Smooth muscle cell (in vitro differentiated cells): ENCODE measurements around the gene TMED7. TPM values are rescaled to one million over a fixed set of nuclear protein-coding genes. Genes with fewer than 3 reads are reported as not detected.
A peak's percentile ranks its signal among the peaks of the same experiment; 100 is the strongest.

Experiments used
- DNase-seq: peaks from one replicate; lab custom pipeline; 2025; ENCODE audit not compliant: unreplicated experiment; lab: John Stamatoyannopoulos, UW
- H2AFZ ChIP-seq: fragments of 200-600 bp; sonication (generic); 2 replicates; pipeline ENCODE4 v1.6.0; 2016; ENCODE audit warnings: antibody characterized with exemption, low read depth, mild to moderate bottlenecking
- H3F3A ChIP-seq: fragments of 200-600 bp; sonication (generic); 2 replicates; pipeline ENCODE4 v1.6.0; 2017; ENCODE audit warnings: antibody characterized with exemption, low read depth
- H3K27ac ChIP-seq: fragments of 200-600 bp; sonication (generic); 2 replicates; pipeline ENCODE4 v1.5.1; 2016; ENCODE audit warnings: low read depth, mild to moderate bottlenecking
- H3K27me3 ChIP-seq: fragments of 200-600 bp; sonication (generic); 2 replicates; pipeline ENCODE4 v1.6.1; 2016; ENCODE audit warnings: low read depth, mild to moderate bottlenecking
- H3K36me3 ChIP-seq: fragments of 200-600 bp; sonication (generic); 2 replicates; pipeline ENCODE4 v1.5.1; 2016; ENCODE audit warnings: low read depth
- H3K4me1 ChIP-seq: fragments of 200-600 bp; sonication (generic); 2 replicates; pipeline ENCODE4 v1.5.1; 2016; ENCODE audit warnings: low read depth
- H3K4me2 ChIP-seq: fragments of 200-600 bp; sonication (generic); 2 replicates; pipeline ENCODE4 v1.6.0; 2016; ENCODE audit warnings: mild to moderate bottlenecking
- H3K4me3 ChIP-seq: fragments of 200-600 bp; sonication (generic); 2 replicates; pipeline ENCODE4 v1.5.1; 2016; ENCODE audit warnings: mild to moderate bottlenecking
- H3K79me2 ChIP-seq: fragments of 200-600 bp; sonication (generic); 2 replicates; pipeline ENCODE4 v1.6.0; 2016; ENCODE audit warnings: low read depth, mild to moderate bottlenecking
- H3K9ac ChIP-seq: fragments of 200-600 bp; sonication (generic); 2 replicates; pipeline ENCODE4 v1.6.0; 2016; ENCODE audit warnings: low read depth
- H3K9me3 ChIP-seq: fragments of 200-600 bp; sonication (generic); replicated peaks from 2 replicates; pipeline ENCODE4 v1.5.1; 2016; ENCODE audit warnings: low read depth
- H4K20me1 ChIP-seq: fragments of 200-600 bp; sonication (generic); 2 replicates; pipeline ENCODE4 v1.6.0; 2016; ENCODE audit warnings: low read depth
- WGBS: methylation state at CpG from one replicate; pipeline ENCODE4 v1.1.7; 2016; ENCODE audit warnings: low lambda C conversion rate; 5-methylcytosine and 5-hydroxymethylcytosine counted together
- polyA plus RNA-seq: library from polyadenylated mRNA; unstranded; fragments of >200 nt; fragmentation: Nextera tagmentation; extraction: Ambion mirVana; gene quantifications from 2 replicates; pipeline ENCODE4 v1.2.1, GENCODE V29; 2016
- total RNA-seq: library from RNA; depleted of rRNA; stranded (reverse); fragments of >200 nt; gene quantifications from 2 replicates; pipeline ENCODE4 v1.2.3, GENCODE V29; 2014
- TF ChIP-seq, protein P1 (sequence below): fragments of 200-600 bp; sonication (generic); IDR thresholded peaks from 2 replicates; pipeline ENCODE4 v1.5.1; 2017; ENCODE audit warnings: borderline replicate concordance, mild to moderate bottlenecking, antibody characterized with exemption; ENCODE audit not compliant: insufficient read depth, poor library complexity, severe bottlenecking

Gene TMED7
- total and polyA plus RNA-seq, 2 experiments from 2014 or later: 91.5 to 236 TPM

DNA sequence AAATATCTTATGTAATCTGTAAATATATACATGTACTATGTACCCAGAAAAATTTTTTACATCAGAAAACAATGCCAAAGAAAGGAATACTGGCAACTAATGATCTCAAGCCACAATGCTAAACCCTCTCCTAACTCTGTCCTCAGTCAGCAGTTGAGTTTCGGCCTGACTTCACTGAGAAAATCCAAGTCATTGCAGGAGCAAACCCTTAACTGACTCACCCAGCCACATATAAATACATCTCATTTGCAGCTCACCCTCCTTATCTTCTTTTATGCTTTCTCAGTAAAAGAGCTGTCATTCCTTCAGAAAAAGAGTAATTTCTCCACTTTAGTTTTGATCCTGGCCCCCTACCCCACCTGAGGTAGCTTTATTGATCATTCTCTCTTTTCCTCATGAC, 46.1 kb upstream of the TMED7 start:
- TF ChIP-seq, protein P1, sequence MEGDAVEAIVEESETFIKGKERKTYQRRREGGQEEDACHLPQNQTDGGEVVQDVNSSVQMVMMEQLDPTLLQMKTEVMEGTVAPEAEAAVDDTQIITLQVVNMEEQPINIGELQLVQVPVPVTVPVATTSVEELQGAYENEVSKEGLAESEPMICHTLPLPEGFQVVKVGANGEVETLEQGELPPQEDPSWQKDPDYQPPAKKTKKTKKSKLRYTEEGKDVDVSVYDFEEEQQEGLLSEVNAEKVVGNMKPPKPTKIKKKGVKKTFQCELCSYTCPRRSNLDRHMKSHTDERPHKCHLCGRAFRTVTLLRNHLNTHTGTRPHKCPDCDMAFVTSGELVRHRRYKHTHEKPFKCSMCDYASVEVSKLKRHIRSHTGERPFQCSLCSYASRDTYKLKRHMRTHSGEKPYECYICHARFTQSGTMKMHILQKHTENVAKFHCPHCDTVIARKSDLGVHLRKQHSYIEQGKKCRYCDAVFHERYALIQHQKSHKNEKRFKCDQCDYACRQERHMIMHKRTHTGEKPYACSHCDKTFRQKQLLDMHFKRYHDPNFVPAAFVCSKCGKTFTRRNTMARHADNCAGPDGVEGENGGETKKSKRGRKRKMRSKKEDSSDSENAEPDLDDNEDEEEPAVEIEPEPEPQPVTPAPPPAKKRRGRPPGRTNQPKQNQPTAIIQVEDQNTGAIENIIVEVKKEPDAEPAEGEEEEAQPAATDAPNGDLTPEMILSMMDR: no peak
- Histone ChIP-seq H3K27me3 (no peaks in the 10 kb centered on the region), H3K79me2 (no peaks in the 10 kb centered on the region), H3K27ac (no peak overlapping the region), H3K4me3 (no peak overlapping the region), H3K4me2 (no peak overlapping the region), H3K36me3 (no peaks in the 10 kb centered on the region), H3K4me1 (no peaks in the 10 kb centered on the region), H2AFZ (no peak overlapping the region), H3K9ac (no peak overlapping the region), H3K9me3 (no peaks in the 10 kb centered on the region), H3F3A (no peaks in the 10 kb centered on the region), H4K20me1 (no peaks in the 10 kb centered on the region)
- WGBS: 47% methylated on average over 1 of the region's 1 CpG
- no peak for DNase-seq

- H3K36me3 ChIP-seq: no peaks in the 10 kb centered on the region
- no peaks in the 10 kb centered on the region for H3F3A ChIP-seq
- peaks cover 9% of the 10 kb centered on the region for H3K4me1 ChIP-seq
- H3K27me3 ChIP-seq: no peaks in the 10 kb centered on the region
- H3K79me2 ChIP-seq: no peaks in the 10 kb centered on the region
- DNase-seq: no peak
- H3K9ac ChIP-seq: no peak overlapping the region
- WGBS: 54% methylated on average over 2 of the region's 2 CpGs
- H3K9me3 ChIP-seq: no peaks in the 10 kb centered on the region
- no peak overlapping the region for H2AFZ ChIP-seq
- TF ChIP-seq, protein P1: no peak
- H3K4me2 ChIP-seq: no peak overlapping the region
- H4K20me1 ChIP-seq: no peaks in the 10 kb centered on the region
- H3K4me3 ChIP-seq: no peak overlapping the region
- no peak overlapping the region for H3K27ac ChIP-seq
These were observed 40.2 kb upstream of the TMED7 start for GRCh38 chr5:115666023-115666422.

GRCh38 chr5:115661563-115661962, 35.7 kb upstream of the TMED7 start:
- Histone ChIP-seq H3K4me3 (no peak overlapping the region), H3K4me2 (no peak overlapping the region), H3K27ac (no peak overlapping the region), H2AFZ (peak overlapping the region; percentile 45), H3F3A (no peaks in the 10 kb centered on the region), H4K20me1 (no peaks in the 10 kb centered on the region), H3K4me1 (peaks cover 10% of the 10 kb centered on the region), H3K9ac (no peak overlapping the region), H3K79me2 (no peaks in the 10 kb centered on the region), H3K27me3 (no peaks in the 10 kb centered on the region), H3K36me3 (no peaks in the 10 kb centered on the region), H3K9me3 (no peaks in the 10 kb centered on the region)
- DNase-seq: no peak
- TF ChIP-seq, protein P1: no peak
- 90% methylated on average over 2 of the region's 2 CpGs for WGBS

DNA sequence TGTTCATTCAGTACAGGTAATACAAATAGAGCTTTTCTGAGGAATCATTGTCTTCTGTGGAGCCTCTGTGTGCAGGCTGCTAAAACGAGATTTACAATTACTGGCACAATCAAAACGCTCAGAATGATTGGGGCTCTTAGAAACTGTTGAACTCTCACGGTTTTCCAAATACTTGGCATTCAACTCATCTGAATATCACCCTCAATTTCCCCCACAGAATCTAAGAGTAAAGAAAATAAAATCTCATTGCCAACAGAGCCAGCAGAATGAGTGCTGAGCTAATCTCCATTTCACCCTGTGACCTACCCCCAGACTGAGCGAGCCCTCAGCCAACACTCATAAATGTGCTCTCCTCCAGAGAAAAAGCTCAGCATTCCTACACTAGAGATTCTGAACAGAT, 35.3 kb upstream of the TMED7 start:
- no peak overlapping the region for H3K27ac ChIP-seq
- 71% methylated on average over 4 of the region's 4 CpGs for WGBS
- no peak overlapping the region for H3K4me2 ChIP-seq
- H2AFZ ChIP-seq: peak overlapping the region; percentile 45
- no peaks in the 10 kb centered on the region for H3K27me3 ChIP-seq
- H3K79me2 ChIP-seq: no peaks in the 10 kb centered on the region
- no peak overlapping the region for H3K9ac ChIP-seq
- peaks cover 10% of the 10 kb centered on the region for H3K4me1 ChIP-seq
- DNase-seq: no peak
- TF ChIP-seq, protein P1: no peak
- H3F3A ChIP-seq: no peaks in the 10 kb centered on the region
- H3K4me3 ChIP-seq: no peak overlapping the region
- no peaks in the 10 kb centered on the region for H4K20me1 ChIP-seq
- no peaks in the 10 kb centered on the region for H3K36me3 ChIP-seq
- H3K9me3 ChIP-seq: no peaks in the 10 kb centered on the region
